Keratinocyte (primary cell): ENCODE measurements around the gene KIDINS220.

ENCODE experiments used
- EZH2 ChIP-seq: IDR thresholded peaks from one replicate; pipeline ENCODE4 v1.6.1; 2012; ENCODE audit warnings: inconsistent platforms, mild to moderate bottlenecking, low read length, moderate library complexity
- TF ChIP-seq, protein P1 (sequence below), 3 experiments: IDR thresholded peaks in 1 of 3; conservative IDR thresholded peaks in 1 of 3; optimal IDR thresholded peaks in 1 of 3; 2 replicates in 2 of 3; 3 replicates in 1 of 3; pipeline versions ENCODE3 to v1.5.1; 2011; ENCODE audit warnings: low read length in 3 of 3, mild to moderate bottlenecking in 3 of 3, moderate library complexity in 2 of 3, control low read depth in 1 of 3, inconsistent platforms in 1 of 3; ENCODE audit not compliant: insufficient read depth in 2 of 3; ENCODE audit errors: extremely low read depth in 1 of 3

DNA sequence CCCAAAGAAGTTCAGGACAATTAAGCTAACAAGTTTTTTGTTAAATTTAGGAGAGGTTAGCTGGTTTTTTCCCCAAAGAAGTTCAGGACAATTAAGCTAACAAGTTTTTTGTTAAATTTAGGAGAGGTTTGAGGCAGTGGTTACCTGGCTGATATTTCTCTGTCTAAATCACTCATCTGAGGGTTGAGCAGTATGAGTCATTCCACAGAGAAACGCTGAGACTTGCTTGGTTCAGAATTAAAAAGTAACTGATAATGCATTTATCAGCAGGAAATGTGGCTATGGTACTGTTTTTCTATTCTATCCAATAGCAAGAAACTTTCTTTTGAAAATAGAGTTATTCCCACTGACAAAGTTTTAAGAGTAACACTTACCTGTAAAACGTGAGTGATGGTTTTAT is 22.8 kb upstream of the KIDINS220 start:
- TF ChIP-seq, protein P1, sequence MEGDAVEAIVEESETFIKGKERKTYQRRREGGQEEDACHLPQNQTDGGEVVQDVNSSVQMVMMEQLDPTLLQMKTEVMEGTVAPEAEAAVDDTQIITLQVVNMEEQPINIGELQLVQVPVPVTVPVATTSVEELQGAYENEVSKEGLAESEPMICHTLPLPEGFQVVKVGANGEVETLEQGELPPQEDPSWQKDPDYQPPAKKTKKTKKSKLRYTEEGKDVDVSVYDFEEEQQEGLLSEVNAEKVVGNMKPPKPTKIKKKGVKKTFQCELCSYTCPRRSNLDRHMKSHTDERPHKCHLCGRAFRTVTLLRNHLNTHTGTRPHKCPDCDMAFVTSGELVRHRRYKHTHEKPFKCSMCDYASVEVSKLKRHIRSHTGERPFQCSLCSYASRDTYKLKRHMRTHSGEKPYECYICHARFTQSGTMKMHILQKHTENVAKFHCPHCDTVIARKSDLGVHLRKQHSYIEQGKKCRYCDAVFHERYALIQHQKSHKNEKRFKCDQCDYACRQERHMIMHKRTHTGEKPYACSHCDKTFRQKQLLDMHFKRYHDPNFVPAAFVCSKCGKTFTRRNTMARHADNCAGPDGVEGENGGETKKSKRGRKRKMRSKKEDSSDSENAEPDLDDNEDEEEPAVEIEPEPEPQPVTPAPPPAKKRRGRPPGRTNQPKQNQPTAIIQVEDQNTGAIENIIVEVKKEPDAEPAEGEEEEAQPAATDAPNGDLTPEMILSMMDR (optimal IDR thresholded peaks at IDR 0.05 in 1 of 3, IDR thresholded peaks at IDR 0.05 in 1 of 3, conservative IDR thresholded peaks at IDR 0.05 in 1 of 3; ENCODE audit: extremely low read depth in 1 of 3, insufficient read depth in 2 of 3, low read length in 3 of 3), result no peak
- TF ChIP-seq EZH2, result no peak
